B cell (primary cell): Measurements from ENCODE around the gene GPX3. TPM values are rescaled to one million over a fixed set of nuclear protein-coding genes. Genes with fewer than 3 reads are reported as not detected.

Experiments
- ATAC-seq: fragments of 200-7000 bp; cut with Tn5 transposase; one replicate; pipeline ENCODE4 v1.10.0; 2021; ENCODE audit warnings: low read depth, mild to moderate bottlenecking, moderate number of reproducible peaks, moderate library complexity
- CTCF ChIA-PET: fragments of 350-600 bp; sonication (Branson Sonifier 250); formaldehyde crosslinking; loops from one replicate; lab custom pipeline; 2021; ENCODE audit warnings: antibody characterized with exemption, inconsistent platforms; lab: Charles Lee
- POLR2A ChIA-PET: fragments of 350-600 bp; sonication (Branson Sonifier 250); formaldehyde crosslinking; loops from one replicate; lab custom pipeline; 2021; ENCODE audit warnings: antibody characterized with exemption; lab: Charles Lee
- DNase-seq: peaks from one replicate; pipeline ENCODE4 v3.0.0; 2013
- H2AFZ ChIP-seq: 2 replicates; pipeline ENCODE4 v1.6.1; 2012; ENCODE audit warnings: mild to moderate bottlenecking, low read depth, low read length; ENCODE audit not compliant: insufficient read depth, poor library complexity, severe bottlenecking
- H3K27ac ChIP-seq, 2 donors: 1 replicate in 1 of 2; 2 replicates in 1 of 2; pipeline ENCODE4 v1.5.1; 2012 to 2013; ENCODE audit warnings: low read length in 2 of 2, mild to moderate bottlenecking in 2 of 2, moderate library complexity in 1 of 2
- H3K27me3 ChIP-seq, 4 experiments: fragments of 200-600 bp in 1 of 4; sonication (generic) in 1 of 4; replicated peaks in 1 of 4; 1 replicate in 2 of 4; 2 replicates in 2 of 4; pipeline versions ENCODE4 v1.6.1 to v1.7.0; 2013 to 2016; ENCODE audit warnings: low read length in 3 of 4, mild to moderate bottlenecking in 2 of 4, mixed read lengths in 1 of 4, moderate library complexity in 1 of 4; ENCODE audit not compliant: insufficient read depth in 4 of 4, control insufficient read depth in 3 of 4; ENCODE audit errors: control extremely low read depth in 1 of 4
- H3K36me3 ChIP-seq, 2 experiments: replicated peaks in 1 of 2; 1 replicate in 1 of 2; 2 replicates in 1 of 2; pipeline versions ENCODE4 v1.6.1 to v1.7.1; 2013; ENCODE audit warnings: low read length in 1 of 2; ENCODE audit not compliant: insufficient read depth in 2 of 2, control insufficient read depth in 1 of 2; ENCODE audit errors: control extremely low read depth in 1 of 2, extremely low read depth in 1 of 2
- H3K4me1 ChIP-seq, 2 donors: fragments of 200-600 bp in 1 of 2; sonication (generic) in 1 of 2; 1 replicate in 1 of 2; 2 replicates in 1 of 2; pipeline versions ENCODE4 v1.5.1 to v1.6.1; 2013 to 2017; ENCODE audit warnings: low read length in 2 of 2; ENCODE audit not compliant: control insufficient read depth in 2 of 2, insufficient read depth in 2 of 2
- H3K4me2 ChIP-seq: replicated peaks from 2 replicates; pipeline ENCODE3; 2012; ENCODE audit warnings: mild to moderate bottlenecking, low read depth, low read length; ENCODE audit not compliant: poor library complexity, severe bottlenecking
- H3K4me3 ChIP-seq, 5 experiments: fragments of 200-600 bp in 1 of 5; sonication (generic) in 1 of 5; 1 replicate in 3 of 5; 2 replicates in 2 of 5; pipeline versions ENCODE4 v1.5.1 to v1.7.0; 2011 to 2016; ENCODE audit warnings: low read length in 4 of 5, mild to moderate bottlenecking in 4 of 5, low read depth in 2 of 5, control low read depth in 1 of 5, moderate library complexity in 1 of 5; ENCODE audit not compliant: insufficient read depth in 1 of 5; ENCODE audit errors: control extremely low read depth in 1 of 5, extremely low read depth in 1 of 5
- H3K79me2 ChIP-seq: fragments of 200-600 bp; sonication (generic); one replicate; pipeline ENCODE4 v1.6.0; 2016; ENCODE audit warnings: low read length; ENCODE audit not compliant: control insufficient read depth, insufficient read depth
- H3K9ac ChIP-seq: fragments of 200-600 bp; sonication (generic); 2 replicates; pipeline ENCODE4 v1.6.1; 2017; ENCODE audit warnings: mild to moderate bottlenecking, low read length, moderate library complexity
- H3K9me3 ChIP-seq, 3 donors: one replicate each; pipeline versions ENCODE4 v1.6.1 to v1.7.1; 2013; ENCODE audit warnings: low read length in 2 of 3; ENCODE audit not compliant: control insufficient read depth in 2 of 3, insufficient read depth in 1 of 3; ENCODE audit errors: control extremely low read depth in 1 of 3
- H4K20me1 ChIP-seq: 2 replicates; pipeline ENCODE4 v1.6.0; 2012; ENCODE audit warnings: mild to moderate bottlenecking, low read length; ENCODE audit not compliant: insufficient read depth, control insufficient read depth, poor library complexity, severe bottlenecking
- H3K27ac Mint-ChIP-seq: one replicate; pipeline ENCODE4 v1.8.0; 2021; ENCODE audit warnings: mixed read lengths
- H3K27me3 Mint-ChIP-seq: one replicate; pipeline ENCODE4 v1.8.0; 2021; ENCODE audit warnings: mixed read lengths
- H3K4me1 Mint-ChIP-seq: one replicate; pipeline ENCODE4 v1.8.0; 2021; ENCODE audit warnings: mixed read lengths
- H3K4me3 Mint-ChIP-seq: one replicate; pipeline ENCODE4 v1.8.0; 2021; ENCODE audit warnings: mixed read lengths
- H3K9me3 Mint-ChIP-seq: one replicate; pipeline ENCODE4 v1.8.0; 2022; ENCODE audit warnings: mixed read lengths; ENCODE audit not compliant: insufficient read depth
- EZH2 ChIP-seq: IDR thresholded peaks from 2 replicates; pipeline ENCODE4 v1.6.1; 2012; ENCODE audit warnings: borderline replicate concordance, low read depth, mild to moderate bottlenecking, moderate library complexity, low read length; ENCODE audit not compliant: insufficient read depth, poor library complexity, severe bottlenecking
- WGBS: methylation state at CpG from one replicate; pipeline ENCODE4 v1.1.5; 2013; ENCODE audit warnings: missing lambda C conversion rate; ENCODE audit not compliant: insufficient coverage; 5-methylcytosine and 5-hydroxymethylcytosine counted together
- intact Hi-C: fragments of 100-400 bp; cut with micrococcal nuclease; formaldehyde crosslinking; loops from one replicate; pipeline ENCODE4 v1.10.0; 2022
- polyA plus RNA-seq: library from polyadenylated mRNA; depleted of rRNA; stranded (reverse); fragments of >200 nt; gene quantifications from 2 replicates; pipeline ENCODE4 v1.2.3, GENCODE V29; 2012
- total RNA-seq, 2 donors: library from RNA; stranded (reverse); fragments of 120-200 nt in 1 of 2; gene quantifications; 1 replicate in 1 of 2; 2 replicates in 1 of 2; pipeline versions ENCODE4 v1.2.3 to v1.2.4, GENCODE V29; 2013 to 2022
- TF ChIP-seq, protein P1 (sequence below): fragments of 200-600 bp; IDR thresholded peaks from one replicate; pipeline ENCODE4 v1.8.0; 2022; ENCODE audit warnings: antibody characterized with exemption, mild to moderate bottlenecking

The GPX3 gene
- total and polyA plus RNA-seq, 2 donors (not counting 1 experiment from before 2014, with no cell fraction given) = not detected

DNA sequence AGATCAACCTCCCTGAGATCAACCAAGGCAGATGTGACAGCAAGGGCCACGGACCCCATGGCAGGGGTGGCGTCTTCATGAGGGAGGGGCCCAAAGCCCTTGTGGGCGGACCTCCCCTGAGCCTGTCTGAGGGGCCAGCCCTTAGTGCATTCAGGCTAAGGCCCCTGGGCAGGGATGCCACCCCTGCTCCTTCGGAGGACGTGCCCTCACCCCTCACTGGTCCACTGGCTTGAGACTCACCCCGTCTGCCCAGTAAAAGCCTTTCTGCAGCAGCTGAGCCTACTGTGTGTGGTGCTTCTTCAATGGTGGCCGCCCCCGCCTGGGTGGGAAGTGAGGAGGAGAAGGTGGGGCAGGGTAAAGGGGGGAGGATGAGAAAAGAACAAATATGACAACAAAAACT, 8.3 kb downstream of the GPX3 start:
- Histone ChIP-seq H3K4me2 (no peak overlapping the region), H2AFZ (no peak overlapping the region), H3K9me3 (no peaks in the 10 kb centered on the region), H3K4me3 (no peak overlapping the region), H3K79me2 (no peaks in the 10 kb centered on the region), H3K9ac (no peak overlapping the region), H3K27me3 (no peaks in the 10 kb centered on the region), H3K36me3 (peaks cover 0 to 62% of the 10 kb centered on the region in 2 experiments), H3K27ac (no peak overlapping the region), H4K20me1 (peaks cover 21% of the 10 kb centered on the region), H3K4me1 (no peaks in the 10 kb centered on the region)
- TF ChIP-seq, protein P1, sequence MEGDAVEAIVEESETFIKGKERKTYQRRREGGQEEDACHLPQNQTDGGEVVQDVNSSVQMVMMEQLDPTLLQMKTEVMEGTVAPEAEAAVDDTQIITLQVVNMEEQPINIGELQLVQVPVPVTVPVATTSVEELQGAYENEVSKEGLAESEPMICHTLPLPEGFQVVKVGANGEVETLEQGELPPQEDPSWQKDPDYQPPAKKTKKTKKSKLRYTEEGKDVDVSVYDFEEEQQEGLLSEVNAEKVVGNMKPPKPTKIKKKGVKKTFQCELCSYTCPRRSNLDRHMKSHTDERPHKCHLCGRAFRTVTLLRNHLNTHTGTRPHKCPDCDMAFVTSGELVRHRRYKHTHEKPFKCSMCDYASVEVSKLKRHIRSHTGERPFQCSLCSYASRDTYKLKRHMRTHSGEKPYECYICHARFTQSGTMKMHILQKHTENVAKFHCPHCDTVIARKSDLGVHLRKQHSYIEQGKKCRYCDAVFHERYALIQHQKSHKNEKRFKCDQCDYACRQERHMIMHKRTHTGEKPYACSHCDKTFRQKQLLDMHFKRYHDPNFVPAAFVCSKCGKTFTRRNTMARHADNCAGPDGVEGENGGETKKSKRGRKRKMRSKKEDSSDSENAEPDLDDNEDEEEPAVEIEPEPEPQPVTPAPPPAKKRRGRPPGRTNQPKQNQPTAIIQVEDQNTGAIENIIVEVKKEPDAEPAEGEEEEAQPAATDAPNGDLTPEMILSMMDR = no peak
- TF ChIP-seq EZH2 = no peak
- ChIA-PET POLR2A (no interaction called here), CTCF (no interaction called here)
- DNase-seq (no peak), ATAC-seq (no peak)
- Mint-ChIP-seq H3K27me3 (no peaks in the 10 kb centered on the region), H3K9me3 (no peaks in the 10 kb centered on the region), H3K27ac (no peak overlapping the region), H3K4me1 (no peaks in the 10 kb centered on the region), H3K4me3 (no peak overlapping the region)
- 91% methylated on average over 5 of the region's 8 CpGs for WGBS
- intact Hi-C loops = no loop called here

DNA sequence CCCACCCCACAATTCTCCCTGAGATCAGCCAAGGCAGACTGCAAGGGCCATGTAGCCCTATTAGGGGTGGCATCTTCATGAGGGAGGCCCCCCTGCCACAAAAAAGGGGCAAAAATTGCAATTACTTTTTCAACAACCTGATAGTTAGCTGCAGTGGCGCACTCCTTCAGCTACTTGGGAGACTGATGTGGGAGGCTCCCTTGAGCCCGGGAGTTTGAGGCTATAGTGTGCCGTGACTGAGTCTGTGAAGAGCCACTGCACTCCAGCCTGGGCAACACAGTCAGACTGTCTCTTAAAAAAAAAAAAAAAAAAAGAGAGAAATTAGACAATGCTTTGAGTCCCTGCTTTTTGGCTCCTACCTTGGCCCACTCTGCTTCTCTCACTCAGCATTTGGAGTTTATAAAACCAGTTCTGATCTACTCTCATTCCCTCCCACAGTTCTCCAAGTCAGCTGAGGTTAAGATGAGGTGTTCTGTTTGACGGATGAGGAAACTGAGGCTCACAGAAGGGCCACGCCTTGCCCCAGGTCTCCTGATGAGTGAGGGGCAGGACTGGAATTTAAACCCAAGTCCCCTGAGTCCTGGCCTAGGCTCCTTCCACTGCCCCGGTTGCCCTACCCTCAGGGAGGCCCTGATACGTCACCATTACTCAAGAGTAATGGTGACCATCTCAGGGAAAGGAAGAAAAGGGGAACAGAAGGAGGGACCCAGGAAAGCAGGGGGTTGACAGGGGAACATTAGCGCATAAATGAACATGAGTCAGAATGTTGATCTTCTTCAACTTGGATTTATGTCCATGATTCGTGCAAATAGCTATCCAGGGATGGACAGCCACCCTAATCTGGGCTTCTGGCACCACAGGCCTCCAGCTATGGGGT, 9.0 kb downstream of the GPX3 start:
- H3K9ac ChIP-seq = no peak overlapping the region

More for the DNA sequence above, 9.0 kb downstream of the GPX3 start:
- Mint-ChIP-seq H3K27ac (no peak overlapping the region), H3K4me3 (no peak overlapping the region), H3K27me3 (no peaks in the 10 kb centered on the region), H3K9me3 (no peaks in the 10 kb centered on the region), H3K4me1 (no peaks in the 10 kb centered on the region)
- ChIA-PET POLR2A (no interaction called here), CTCF (interaction anchor here (0.8 to 0.9 kb wide), 2 partner anchors 9 to 86 kb away, joined by 3 read pairs; partner anchors contain the start of gene GPX3)
- no peaks in the 10 kb centered on the region for H3K27me3 ChIP-seq
- no peak overlapping the region for H3K27ac ChIP-seq
- over 99% methylated on average over 8 of the region's 9 CpGs for WGBS
- DNase-seq = no peak
- H3K79me2 ChIP-seq = no peaks in the 10 kb centered on the region
- ATAC-seq = no peak
- TF ChIP-seq EZH2 = no peak
- TF ChIP-seq, protein P1 = no peak
- intact Hi-C loops = no loop called here
- peaks cover 2 to 69% of the 10 kb centered on the region in 2 experiments for H3K36me3 ChIP-seq
- no peaks in the 10 kb centered on the region for H3K4me1 ChIP-seq
- H3K4me3 ChIP-seq = no peak overlapping the region
- no peaks in the 10 kb centered on the region for H3K9me3 ChIP-seq
- peaks cover 28% of the 10 kb centered on the region for H4K20me1 ChIP-seq
- H3K4me2 ChIP-seq = no peak overlapping the region
- no peak overlapping the region for H2AFZ ChIP-seq
